Lower leg skin (tissue), 4 donors: Measurements from ENCODE around the gene PHF21A. TPM values are rescaled to one million over a fixed set of nuclear protein-coding genes. Genes with fewer than 3 reads are reported as not detected.
A peak's percentile ranks its signal among the peaks of the same experiment; 100 is the strongest.

Source experiments
- DNase-seq, 2 donors: peaks; one replicate each; pipeline ENCODE4 v3.0.0-alpha.2; 2019; ENCODE audit warnings: low spot score in 2 of 2
- H3K4me3 ChIP-seq: fragments of 200-600 bp; sonication (generic); 2 replicates; pipeline ENCODE4 v1.5.1; 2017; ENCODE audit warnings: mild to moderate bottlenecking, low read depth; ENCODE audit not compliant: poor library complexity, severe bottlenecking
- POLR2A ChIP-seq, 2 donors: fragments of 450-650 bp; IDR thresholded peaks; one replicate each; pipeline ENCODE4 v1.6.1; 2016 to 2017; ENCODE audit warnings: antibody characterized with exemption in 2 of 2, mild to moderate bottlenecking in 1 of 2, moderate library complexity in 1 of 2
- WGBS, 2 donors: methylation state at CpG; one replicate each; pipeline ENCODE4 v1.1.5; 2018; 5-methylcytosine and 5-hydroxymethylcytosine counted together
- intact Hi-C: fragments of 100-400 bp; cut with DNase I; formaldehyde crosslinking; loops from one replicate; pipeline ENCODE4 v1.15.0; 2023; ENCODE audit warnings: low total_unique reads
- total RNA-seq, 4 donors: library from RNA; depleted of rRNA; stranded (reverse); fragments of >200 nt; gene quantifications; one replicate each; pipeline ENCODE4 v1.1.0, GENCODE V29; 2016
- TF ChIP-seq, protein P1 (sequence below), 3 donors: fragments of 450-650 bp; IDR thresholded peaks; one replicate each; pipeline ENCODE4 v1.5.1; 2016; ENCODE audit warnings: antibody characterized with exemption in 3 of 3, mild to moderate bottlenecking in 3 of 3, moderate library complexity in 2 of 3

The PHF21A gene
- total RNA-seq, 4 donors from 2014 or later = 16.4 to 52.4 (median 31.5) TPM

DNA sequence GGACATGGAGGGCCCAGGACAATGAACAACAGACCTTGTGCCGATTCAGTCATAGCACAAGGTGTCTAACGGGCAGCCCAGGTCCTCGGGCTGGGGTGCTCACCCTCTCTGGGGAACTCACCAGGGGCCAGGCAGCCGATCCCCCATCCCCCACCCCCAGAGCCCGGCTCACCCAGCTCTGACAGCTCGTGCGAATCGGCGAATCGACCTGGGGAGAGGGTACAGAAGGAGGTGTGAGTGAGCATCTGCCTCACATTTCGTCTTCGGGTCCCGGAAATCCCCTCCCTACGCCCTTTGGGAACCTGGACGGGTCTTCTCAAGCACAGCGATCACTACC lies 204.0 kb downstream of the PHF21A start:
- TF ChIP-seq POLR2A (IDR thresholded peaks at IDR 0.05) = no peak
- TF ChIP-seq, protein P1, sequence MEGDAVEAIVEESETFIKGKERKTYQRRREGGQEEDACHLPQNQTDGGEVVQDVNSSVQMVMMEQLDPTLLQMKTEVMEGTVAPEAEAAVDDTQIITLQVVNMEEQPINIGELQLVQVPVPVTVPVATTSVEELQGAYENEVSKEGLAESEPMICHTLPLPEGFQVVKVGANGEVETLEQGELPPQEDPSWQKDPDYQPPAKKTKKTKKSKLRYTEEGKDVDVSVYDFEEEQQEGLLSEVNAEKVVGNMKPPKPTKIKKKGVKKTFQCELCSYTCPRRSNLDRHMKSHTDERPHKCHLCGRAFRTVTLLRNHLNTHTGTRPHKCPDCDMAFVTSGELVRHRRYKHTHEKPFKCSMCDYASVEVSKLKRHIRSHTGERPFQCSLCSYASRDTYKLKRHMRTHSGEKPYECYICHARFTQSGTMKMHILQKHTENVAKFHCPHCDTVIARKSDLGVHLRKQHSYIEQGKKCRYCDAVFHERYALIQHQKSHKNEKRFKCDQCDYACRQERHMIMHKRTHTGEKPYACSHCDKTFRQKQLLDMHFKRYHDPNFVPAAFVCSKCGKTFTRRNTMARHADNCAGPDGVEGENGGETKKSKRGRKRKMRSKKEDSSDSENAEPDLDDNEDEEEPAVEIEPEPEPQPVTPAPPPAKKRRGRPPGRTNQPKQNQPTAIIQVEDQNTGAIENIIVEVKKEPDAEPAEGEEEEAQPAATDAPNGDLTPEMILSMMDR (IDR thresholded peaks at IDR 0.05) = no peak
- no peak for DNase-seq
- WGBS, 2 donors = 5 to 6% methylated on average over 11 to 13 of the region's 16 CpGs
- H3K4me3 ChIP-seq = peak overlapping the region; percentile 77
- intact Hi-C loops = no loop called here

DNA sequence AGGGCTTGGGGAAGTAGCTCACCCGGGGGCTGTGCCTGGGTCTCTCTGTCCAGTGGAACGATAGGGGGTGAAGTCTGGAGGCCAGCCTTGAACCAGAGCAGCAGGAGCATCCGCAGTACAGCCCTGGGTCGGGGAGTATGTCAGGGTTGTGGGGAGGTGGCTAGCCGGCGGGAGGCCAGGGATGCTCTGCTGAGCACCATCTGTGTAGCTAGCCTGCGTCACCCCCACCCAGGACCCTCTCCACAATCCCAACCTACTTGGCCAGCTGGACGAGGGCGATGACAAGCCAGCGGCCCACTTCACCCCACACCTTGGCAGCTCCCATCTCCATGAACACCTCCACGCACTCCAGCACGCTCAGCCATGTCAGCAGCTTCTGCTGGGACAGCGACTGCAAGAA lies 205.8 kb downstream of the PHF21A start:
- DNase-seq = no peak
- 81 to 87% methylated on average over 10 to 13 of the region's 13 CpGs for WGBS, 2 donors
- intact Hi-C loops = no loop called here
- H3K4me3 ChIP-seq = no peak overlapping the region
- TF ChIP-seq, protein P1 (IDR thresholded peaks at IDR 0.05) = no peak
- no peak for TF ChIP-seq POLR2A (IDR thresholded peaks at IDR 0.05)

DNA sequence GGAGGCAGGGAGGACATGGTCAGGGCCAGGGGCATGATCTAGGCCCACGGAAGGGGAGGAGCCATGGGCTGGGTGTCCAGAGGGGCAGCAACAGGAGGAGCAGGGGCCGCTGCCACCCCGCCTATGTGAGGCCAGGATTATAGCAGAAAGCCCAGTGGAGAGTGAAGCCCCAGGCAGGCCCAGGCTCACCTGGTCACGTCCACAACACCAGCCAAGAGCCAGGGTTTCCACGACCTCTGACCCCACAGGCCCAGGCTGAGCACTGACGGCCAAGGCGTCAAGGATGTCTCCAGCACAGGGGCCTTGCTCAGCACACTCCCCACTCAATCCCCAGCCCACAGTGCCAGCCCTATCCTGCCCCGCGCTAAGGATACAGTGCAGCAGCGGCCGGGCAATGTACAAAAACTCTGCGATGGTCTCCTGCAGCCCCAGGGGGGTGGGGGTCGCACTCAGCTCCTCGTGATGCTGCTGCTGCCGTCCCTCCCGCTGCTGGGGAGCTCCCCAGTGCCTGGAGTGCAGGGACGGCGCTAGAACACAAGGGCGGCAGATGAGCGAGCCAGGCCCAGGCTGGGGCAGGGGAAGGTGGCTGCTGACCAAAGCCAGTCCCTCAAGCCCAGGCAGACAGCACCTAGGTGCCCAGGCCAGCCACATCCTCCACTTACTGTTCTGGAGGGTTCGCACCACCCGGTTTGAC lies 207.2 kb downstream of the PHF21A start:
- no peak for DNase-seq
- TF ChIP-seq POLR2A (IDR thresholded peaks at IDR 0.05) = no peak
- TF ChIP-seq, protein P1 (IDR thresholded peaks at IDR 0.05) = no peak
- H3K4me3 ChIP-seq = no peak overlapping the region
- intact Hi-C loops = no loop called here
- WGBS, 2 donors = 86 to 88% methylated on average over 10 to 22 of the region's 22 CpGs

DNA sequence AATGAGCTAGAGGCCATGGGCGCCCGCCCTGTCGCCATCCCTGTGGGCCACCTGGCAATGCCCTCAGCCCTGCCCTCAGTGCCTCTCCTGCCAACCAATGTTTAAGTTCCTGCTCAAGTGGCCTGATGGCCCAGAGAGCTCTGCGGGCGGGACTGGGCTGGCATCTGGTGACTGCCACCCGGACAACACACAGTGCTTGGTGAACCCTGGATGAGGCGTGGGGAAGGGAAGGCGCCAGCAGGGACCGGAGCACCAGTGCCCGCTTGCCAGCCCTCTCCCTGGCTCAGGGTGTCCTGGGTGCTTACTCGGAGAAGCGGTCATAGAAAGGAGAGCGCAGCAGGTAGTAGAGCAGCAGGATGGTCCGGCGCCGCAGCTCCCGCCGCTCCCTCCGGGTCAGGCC lies 207.7 kb downstream of the PHF21A start:
- WGBS, 2 donors = 94% methylated on average over 19 of the region's 19 CpGs
- no peak for TF ChIP-seq POLR2A (IDR thresholded peaks at IDR 0.05)
- TF ChIP-seq, protein P1 (IDR thresholded peaks at IDR 0.05) = no peak
- H3K4me3 ChIP-seq = no peak overlapping the region
- intact Hi-C loops = no loop called here
- no peak for DNase-seq

DNA sequence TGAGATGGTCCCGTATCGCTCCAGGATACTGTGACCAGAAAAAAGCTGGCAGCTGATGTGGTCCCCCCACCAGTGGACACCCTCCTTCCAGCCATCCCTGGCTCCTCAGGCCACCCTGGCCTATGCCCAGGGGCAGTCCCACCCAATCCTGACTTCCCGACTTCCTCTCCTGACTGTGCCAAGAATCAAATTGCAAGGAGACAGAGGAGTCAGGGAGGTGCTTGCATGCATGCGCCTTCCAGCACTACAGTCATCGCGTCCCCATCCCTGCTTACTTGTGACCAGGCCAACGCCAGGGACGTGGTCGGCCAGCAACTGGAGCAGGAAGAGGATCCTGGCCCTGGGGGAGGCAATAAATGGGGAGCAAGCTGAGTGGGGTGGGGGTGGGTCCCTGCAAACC lies 210.6 kb downstream of the PHF21A start:
- intact Hi-C loops = no loop called here
- WGBS, 2 donors = 81 to 83% methylated on average over 9 of the region's 9 CpGs
- DNase-seq = no peak
- TF ChIP-seq POLR2A (IDR thresholded peaks at IDR 0.05) = no peak
- TF ChIP-seq, protein P1 (IDR thresholded peaks at IDR 0.05) = no peak
- no peak overlapping the region for H3K4me3 ChIP-seq
